ENCODE results near the gene EYA2.

DNA sequence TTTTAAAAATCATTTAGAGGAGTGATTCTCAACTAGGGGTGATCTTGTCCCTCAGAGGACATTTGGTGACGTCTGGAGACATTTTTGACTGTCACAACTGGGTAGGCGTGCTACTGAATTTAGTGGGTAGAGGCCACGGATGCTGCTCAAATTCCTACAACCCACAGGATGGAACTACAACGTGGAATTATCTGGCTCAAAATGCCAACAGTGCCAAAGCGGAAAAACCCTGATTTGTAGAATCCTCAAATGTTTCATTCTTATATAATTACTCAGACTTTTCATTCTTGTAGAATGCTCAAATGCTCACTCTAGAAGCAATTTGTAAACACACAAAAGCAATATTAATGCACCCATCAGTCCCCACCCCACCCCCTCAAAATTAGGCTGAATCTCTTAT, 232.1 kb downstream of the EYA2 start:
- TF ChIP-seq, protein P1, sequence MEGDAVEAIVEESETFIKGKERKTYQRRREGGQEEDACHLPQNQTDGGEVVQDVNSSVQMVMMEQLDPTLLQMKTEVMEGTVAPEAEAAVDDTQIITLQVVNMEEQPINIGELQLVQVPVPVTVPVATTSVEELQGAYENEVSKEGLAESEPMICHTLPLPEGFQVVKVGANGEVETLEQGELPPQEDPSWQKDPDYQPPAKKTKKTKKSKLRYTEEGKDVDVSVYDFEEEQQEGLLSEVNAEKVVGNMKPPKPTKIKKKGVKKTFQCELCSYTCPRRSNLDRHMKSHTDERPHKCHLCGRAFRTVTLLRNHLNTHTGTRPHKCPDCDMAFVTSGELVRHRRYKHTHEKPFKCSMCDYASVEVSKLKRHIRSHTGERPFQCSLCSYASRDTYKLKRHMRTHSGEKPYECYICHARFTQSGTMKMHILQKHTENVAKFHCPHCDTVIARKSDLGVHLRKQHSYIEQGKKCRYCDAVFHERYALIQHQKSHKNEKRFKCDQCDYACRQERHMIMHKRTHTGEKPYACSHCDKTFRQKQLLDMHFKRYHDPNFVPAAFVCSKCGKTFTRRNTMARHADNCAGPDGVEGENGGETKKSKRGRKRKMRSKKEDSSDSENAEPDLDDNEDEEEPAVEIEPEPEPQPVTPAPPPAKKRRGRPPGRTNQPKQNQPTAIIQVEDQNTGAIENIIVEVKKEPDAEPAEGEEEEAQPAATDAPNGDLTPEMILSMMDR (IDR thresholded peaks at IDR 0.05), result no peak
- TF ChIP-seq POLR2A (IDR thresholded peaks at IDR 0.05), result no peak

All from breast epithelium (tissue), 3 donors.